H1 (cell line): ENCODE data around the gene RFFL. TPM values are rescaled to one million over a fixed set of nuclear protein-coding genes. Genes with fewer than 3 reads are reported as not detected.

Experiments used
- CTCF ChIA-PET: fragments of 300-600 bp; sonication (Branson Sonifier 250); formaldehyde crosslinking; loops from one replicate; lab custom pipeline; 2021; ENCODE audit not compliant: partially characterized antibody; lab: Charles Lee
- POLR2A ChIA-PET: fragments of 300-600 bp; sonication (Branson Sonifier 250); formaldehyde crosslinking; loops from one replicate; lab custom pipeline; 2021; ENCODE audit warnings: inconsistent platforms; ENCODE audit not compliant: partially characterized antibody; lab: Charles Lee
- DNase-seq, 2 experiments: peaks; one replicate each; pipeline versions ENCODE4 v3.0.0 to v3.0.0-alpha.2; 2010 to 2022; ENCODE audit warnings: low spot score in 2 of 2, low read depth in 1 of 2, mixed read lengths in 1 of 2
- FAIRE-seq: peaks from 2 replicates; lab custom pipeline; 2011; peaks lifted over from hg19 to GRCh38; lab: Jason Lieb, UNC
- H2AFZ ChIP-seq: 2 replicates; pipeline ENCODE4 v1.8.1; 2012; ENCODE audit warnings: low read length, inconsistent platforms
- H2AK5ac ChIP-seq: 2 replicates; pipeline ENCODE4 v1.6.1; 2013; ENCODE audit warnings: low read depth, low read length
- H2BK120ac ChIP-seq: replicated peaks from 2 replicates; pipeline ENCODE3; 2013; ENCODE audit warnings: low read depth, low read length, inconsistent platforms
- H2BK12ac ChIP-seq: 2 replicates; pipeline ENCODE4 v1.6.1; 2013; ENCODE audit warnings: low read depth, low read length
- H2BK15ac ChIP-seq: 2 replicates; pipeline ENCODE4 v1.6.1; 2013; ENCODE audit warnings: low read length
- H2BK20ac ChIP-seq: 2 replicates; pipeline ENCODE4 v1.6.1; 2013; ENCODE audit warnings: low read length
- H2BK5ac ChIP-seq: 2 replicates; pipeline ENCODE4 v1.6.1; 2013; ENCODE audit warnings: low read depth, low read length
- H3K14ac ChIP-seq: 2 replicates; pipeline ENCODE4 v1.6.1; 2013; ENCODE audit warnings: inconsistent platforms; ENCODE audit not compliant: insufficient read length
- H3K18ac ChIP-seq: 2 replicates; pipeline ENCODE4 v1.6.1; 2013; ENCODE audit warnings: low read length; ENCODE audit errors: extremely low read depth
- H3K23ac ChIP-seq: 2 replicates; pipeline ENCODE4 v1.6.1; 2013; ENCODE audit warnings: inconsistent platforms; ENCODE audit not compliant: insufficient read length
- H3K23me2 ChIP-seq: 2 replicates; pipeline ENCODE4 v1.6.1; 2013; ENCODE audit warnings: low read depth, low read length
- H3K27ac ChIP-seq: 2 replicates; pipeline ENCODE4 v1.6.1; 2011; ENCODE audit warnings: low read depth, low read length, inconsistent platforms
- H3K27me3 ChIP-seq, 4 experiments: replicated peaks in 1 of 4; 1 replicate in 1 of 4; 2 replicates in 3 of 4; pipeline versions ENCODE4 v1.6.1 to v1.8.1; 2011 to 2013; ENCODE audit warnings: low read length in 3 of 4, mild to moderate bottlenecking in 3 of 4, inconsistent platforms in 2 of 4, mixed read lengths in 2 of 4, moderate library complexity in 1 of 4; ENCODE audit not compliant: control insufficient read depth in 3 of 4, insufficient read depth in 3 of 4; ENCODE audit errors: extremely low read depth in 1 of 4
- H3K36me3 ChIP-seq, 4 experiments: 2 replicates each; pipeline versions ENCODE4 v1.6.1 to v1.8.1; 2011 to 2013; ENCODE audit warnings: mild to moderate bottlenecking in 4 of 4, low read length in 3 of 4, moderate library complexity in 2 of 4, control low read depth in 1 of 4, inconsistent platforms in 1 of 4; ENCODE audit not compliant: insufficient read depth in 4 of 4, control insufficient read depth in 2 of 4
- H3K4ac ChIP-seq: replicated peaks from 2 replicates; pipeline ENCODE3; 2013; ENCODE audit warnings: low read length, low read depth, mixed read lengths, inconsistent platforms; ENCODE audit not compliant: insufficient read length
- H3K4me1 ChIP-seq, 4 experiments: replicated peaks in 1 of 4; 1 replicate in 1 of 4; 2 replicates in 3 of 4; pipeline versions ENCODE4 v1.6.1 to v1.8.1; 2011 to 2013; ENCODE audit warnings: low read length in 3 of 4, inconsistent platforms in 2 of 4, mixed read lengths in 1 of 4; ENCODE audit not compliant: insufficient read depth in 4 of 4, control insufficient read depth in 3 of 4
- H3K4me2 ChIP-seq, 2 experiments: 2 replicates each; pipeline versions ENCODE4 v1.6.1 to v1.8.1; 2011 to 2013; ENCODE audit warnings: low read depth in 2 of 2, low read length in 2 of 2, control low read depth in 1 of 2, inconsistent platforms in 1 of 2, mild to moderate bottlenecking in 1 of 2; ENCODE audit not compliant: insufficient read depth in 1 of 2
- H3K4me3 ChIP-seq, 4 experiments: fragments of 200-600, 300-600 bp in 1 of 4; sonication (generic), shearing (Covaris generic), sonication (Bioruptor Twin) in 1 of 4; 2 replicates each; pipeline versions ENCODE4 v1.5.1 to v1.8.1; 2011 to 2016; ENCODE audit warnings: low read length in 4 of 4, low read depth in 3 of 4, control low read depth in 2 of 4, inconsistent platforms in 2 of 4, mild to moderate bottlenecking in 2 of 4, mixed read lengths in 1 of 4, moderate library complexity in 1 of 4; ENCODE audit not compliant: insufficient read depth in 2 of 4; ENCODE audit errors: extremely low read depth in 1 of 4
- H3K56ac ChIP-seq: replicated peaks from 2 replicates; pipeline ENCODE3; 2013; ENCODE audit warnings: low read depth, mild to moderate bottlenecking, mixed read lengths, low read length, inconsistent platforms; ENCODE audit not compliant: insufficient read length
- H3K79me1 ChIP-seq: 2 replicates; pipeline ENCODE4 v1.6.1; 2013; ENCODE audit warnings: low read depth, low read length, control low read depth
- H3K79me2 ChIP-seq, 2 experiments: 2 replicates each; pipeline versions ENCODE4 v1.6.1 to v1.8.1; 2012 to 2013; ENCODE audit warnings: low read length in 2 of 2, mild to moderate bottlenecking in 2 of 2, inconsistent platforms in 1 of 2; ENCODE audit not compliant: insufficient read depth in 2 of 2, control insufficient read depth in 1 of 2
- H3K9ac ChIP-seq, 4 experiments: replicated peaks in 1 of 4; 1 replicate in 1 of 4; 2 replicates in 3 of 4; pipeline versions ENCODE4 v1.6.1 to v1.8.1; 2011 to 2013; ENCODE audit warnings: low read depth in 3 of 4, low read length in 3 of 4, control low read depth in 2 of 4, mild to moderate bottlenecking in 2 of 4, moderate library complexity in 2 of 4, inconsistent platforms in 1 of 4; ENCODE audit errors: extremely low read depth in 1 of 4
- H3K9me3 ChIP-seq, 2 experiments: 2 replicates each; pipeline versions ENCODE4 v1.6.1 to v1.8.1; 2012 to 2013; ENCODE audit warnings: mild to moderate bottlenecking in 2 of 2, moderate library complexity in 2 of 2, control low read depth in 1 of 2, inconsistent platforms in 1 of 2, low read depth in 1 of 2, low read length in 1 of 2, mixed read lengths in 1 of 2; ENCODE audit not compliant: insufficient read depth in 2 of 2
- H4K20me1 ChIP-seq, 2 experiments: replicated peaks in 1 of 2; 2 replicates each; pipeline versions ENCODE3 to v1.8.1; 2011 to 2013; ENCODE audit warnings: inconsistent platforms in 2 of 2, low read length in 2 of 2, mild to moderate bottlenecking in 1 of 2; ENCODE audit not compliant: insufficient read depth in 2 of 2, control insufficient read depth in 1 of 2
- H4K5ac ChIP-seq: 2 replicates; pipeline ENCODE4 v1.6.1; 2013; ENCODE audit warnings: low read length, low read depth, mixed read lengths, inconsistent platforms; ENCODE audit not compliant: insufficient read length
- H4K8ac ChIP-seq: 2 replicates; pipeline ENCODE4 v1.8.0; 2013; ENCODE audit warnings: mild to moderate bottlenecking, moderate library complexity, low read length, inconsistent platforms; ENCODE audit not compliant: insufficient read depth; ENCODE audit errors: extremely low read depth
- H4K91ac ChIP-seq: replicated peaks from 2 replicates; pipeline ENCODE3; 2013; ENCODE audit warnings: low read length, mixed read lengths, inconsistent platforms; ENCODE audit not compliant: insufficient read length
- CREB1 ChIP-seq: IDR thresholded peaks from 2 replicates; pipeline ENCODE4 v1.6.1; 2012; ENCODE audit warnings: inconsistent platforms
- RBBP5 ChIP-seq: IDR thresholded peaks from 2 replicates; pipeline ENCODE4 v1.7.1; 2012; ENCODE audit warnings: low read depth, mild to moderate bottlenecking, inconsistent platforms, low read length, moderate library complexity, borderline replicate concordance
- WGBS, 2 experiments: shearing (Covaris generic) in 1 of 2; methylation state at CpG; one replicate each; pipeline versions ENCODE4 v1.1.6 to v1.1.7; 2013 to 2015; ENCODE audit warnings: low lambda C conversion rate in 2 of 2, mixed read lengths in 2 of 2, inconsistent platforms in 1 of 2, low coverage in 1 of 2, missing lambda C conversion rate in 1 of 2; ENCODE audit not compliant: insufficient replicate concordance in 2 of 2, insufficient coverage in 1 of 2, insufficient read length in 1 of 2; ENCODE audit errors: extremely low coverage in 1 of 2, missing lambda C conversion rate in 1 of 2; 5-methylcytosine and 5-hydroxymethylcytosine counted together
- polyA plus RNA-seq, 7 experiments: library from polyadenylated mRNA; depleted of rRNA in 3 of 7; stranded (reverse) in 5 of 7; unstranded in 2 of 7; fragments of >200 nt in 5 of 7; fragments of 200-250 nt in 2 of 7; gene quantifications; 1 replicate in 5 of 7; 2 replicates in 1 of 7; 4 replicates in 1 of 7; pipeline versions ENCODE4 v1.2.1 to v1.2.3, GENCODE V29; 2011 to 2013; ENCODE audit warnings: missing spikeins in 2 of 7, mixed read lengths in 2 of 7
- total RNA-seq: library from RNA; stranded (reverse); fragmentation: NEBNext Ultra II Directional; extraction: Animal tissue kit (Norgen Biotek cat#: 25700); gene quantifications from 2 replicates; pipeline ENCODE4 v1.2.1, GENCODE V29; 2021

Gene RFFL
- total and polyA plus RNA-seq, 2 of the 8 experiments (the other 6 are each of a cell fraction or from before 2014, with no cell fraction given): 14.0 to 24.5 TPM

- DNase-seq: no peak
- no peak for FAIRE-seq
- TF ChIP-seq CREB1: no peak
- no peak for TF ChIP-seq RBBP5
Measured at GRCh38 chr17:35017021-35017420, 46.5 kb downstream of the RFFL start.

More at GRCh38 chr17:35017021-35017420, 46.5 kb downstream of the RFFL start:
- H3K4me1 ChIP-seq: peaks cover 0 to 2% (median 0%) of the 10 kb centered on the region in 4 experiments; a peak in 1 of 7 replicates
- no peak overlapping the region for H3K56ac ChIP-seq
- 87 to 100% methylated on average over 1 to 4 of the region's 4 CpGs for WGBS, 2 experiments
- no peak overlapping the region for H2BK120ac ChIP-seq
- peaks cover 0 to 10% (median 1%) of the 10 kb centered on the region in 4 experiments; a peak in 3 of 8 replicates for H3K36me3 ChIP-seq
- H3K23me2 ChIP-seq: no peaks in the 10 kb centered on the region
- no peak overlapping the region for H4K5ac ChIP-seq
- no peak overlapping the region for H2BK5ac ChIP-seq
- no peaks in the 10 kb centered on the region for H3K79me1 ChIP-seq
- H3K18ac ChIP-seq: no peak overlapping the region
- H3K4ac ChIP-seq: no peak overlapping the region
- no peak overlapping the region for H2BK12ac ChIP-seq
- no peak overlapping the region for H2BK15ac ChIP-seq
- no peak overlapping the region for H3K27ac ChIP-seq
- peak overlapping the region; percentile 51; the same call in 1 of the 2 replicates for H4K8ac ChIP-seq
- no peak overlapping the region for H3K4me2 ChIP-seq
- H2BK20ac ChIP-seq: no peak overlapping the region
- H3K9ac ChIP-seq: no peak overlapping the region
- H4K91ac ChIP-seq: no peak overlapping the region
- POLR2A ChIA-PET: interaction anchor here (0.7 to 3.3 kb wide), 3 partner anchors 9 to 102 kb away, joined by 3 to 16 read pairs (median 4); partner anchors contain the start of gene RAD51D
- CTCF ChIA-PET: interaction anchor here (1.2 kb wide), 1 partner anchor 73 kb away, joined by 5 read pairs; no protein-coding TSS in a partner anchor
- H2AK5ac ChIP-seq: no peak overlapping the region
- H3K4me3 ChIP-seq: no peak overlapping the region
- H3K27me3 ChIP-seq: no peaks in the 10 kb centered on the region
- H2AFZ ChIP-seq: no peak overlapping the region
- no peak overlapping the region for H3K23ac ChIP-seq
- H3K9me3 ChIP-seq: no peaks in the 10 kb centered on the region
- no peak overlapping the region for H3K14ac ChIP-seq
- peaks cover 0 to 1% of the 10 kb centered on the region in 2 experiments for H4K20me1 ChIP-seq
- H3K79me2 ChIP-seq: no peaks in the 10 kb centered on the region
